ENCODE measurements around the gene VPREB1. TPM values are rescaled to one million over a fixed set of nuclear protein-coding genes. Genes with fewer than 3 reads are reported as not detected.
"Not testable (repeated sequence)": the region's sequence is repeated elsewhere in the genome, so short reads cannot be mapped to it uniquely, and the experiment has no call there.

VPREB1 gene
- total RNA-seq, 1 experiment from 2014 or later = not detected

- intact Hi-C loops (cut with micrococcal nuclease; ENCODE audit: unreplicated experiment) = loop anchor here (5.0 to 10.0 kb wide), 4 partner anchors 134 to 747 kb away; no protein-coding TSS in a partner anchor
- Histone ChIP-seq H3K4me1 (replicated peaks; ENCODE audit: insufficient read depth) (peaks cover 11% of the 10 kb centered on the region), H3K79me2 (ENCODE audit: low read depth) (no peaks in the 10 kb centered on the region), H3K36me3 (ENCODE audit: low read depth) (no peaks in the 10 kb centered on the region), H3K9me3 (ENCODE audit: insufficient read depth, low read depth) (no peaks in the 10 kb centered on the region), H3K4me2 (no peak overlapping the region), H3K9me2 (ENCODE audit: insufficient read depth) (no peaks in the 10 kb centered on the region), H2AFZ (no peak overlapping the region), H3F3A (ENCODE audit: insufficient read depth, low read depth) (peaks cover 9% of the 10 kb centered on the region), H4K20me1 (ENCODE audit: insufficient read depth) (no peaks in the 10 kb centered on the region; the same call in 1 of the 2 replicates), H3K27ac (no peak overlapping the region), H3K27me3 (ENCODE audit: insufficient read depth, low read depth) (no peaks in the 10 kb centered on the region), H3K4me3 (no peak overlapping the region)
- ChIA-PET POLR2A (ENCODE audit: unreplicated experiment) (interaction anchor here (0.5 kb wide), 1 partner anchor 1139 kb away, joined by 5 read pairs; no protein-coding TSS in a partner anchor), CTCF (interaction anchor here (0.7 kb wide), 1 partner anchor 301 kb away, joined by 5 read pairs; the partner anchor contains the start of gene ZNF280B)
- no peak for TF ChIP-seq EZH2 (IDR thresholded peaks at IDR 0.05; ENCODE audit: low read depth)
- TF ChIP-seq, protein P1, sequence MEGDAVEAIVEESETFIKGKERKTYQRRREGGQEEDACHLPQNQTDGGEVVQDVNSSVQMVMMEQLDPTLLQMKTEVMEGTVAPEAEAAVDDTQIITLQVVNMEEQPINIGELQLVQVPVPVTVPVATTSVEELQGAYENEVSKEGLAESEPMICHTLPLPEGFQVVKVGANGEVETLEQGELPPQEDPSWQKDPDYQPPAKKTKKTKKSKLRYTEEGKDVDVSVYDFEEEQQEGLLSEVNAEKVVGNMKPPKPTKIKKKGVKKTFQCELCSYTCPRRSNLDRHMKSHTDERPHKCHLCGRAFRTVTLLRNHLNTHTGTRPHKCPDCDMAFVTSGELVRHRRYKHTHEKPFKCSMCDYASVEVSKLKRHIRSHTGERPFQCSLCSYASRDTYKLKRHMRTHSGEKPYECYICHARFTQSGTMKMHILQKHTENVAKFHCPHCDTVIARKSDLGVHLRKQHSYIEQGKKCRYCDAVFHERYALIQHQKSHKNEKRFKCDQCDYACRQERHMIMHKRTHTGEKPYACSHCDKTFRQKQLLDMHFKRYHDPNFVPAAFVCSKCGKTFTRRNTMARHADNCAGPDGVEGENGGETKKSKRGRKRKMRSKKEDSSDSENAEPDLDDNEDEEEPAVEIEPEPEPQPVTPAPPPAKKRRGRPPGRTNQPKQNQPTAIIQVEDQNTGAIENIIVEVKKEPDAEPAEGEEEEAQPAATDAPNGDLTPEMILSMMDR (conservative IDR thresholded peaks at IDR 0.05) = peak; percentile 73
- BruUV-seq (replicated peaks) = no TSS peak
- DNase-seq = peak; percentile 54 to 65
Measured at GRCh38 chr22:22207845-22208564, 36.6 kb upstream of the VPREB1 start.

DNA sequence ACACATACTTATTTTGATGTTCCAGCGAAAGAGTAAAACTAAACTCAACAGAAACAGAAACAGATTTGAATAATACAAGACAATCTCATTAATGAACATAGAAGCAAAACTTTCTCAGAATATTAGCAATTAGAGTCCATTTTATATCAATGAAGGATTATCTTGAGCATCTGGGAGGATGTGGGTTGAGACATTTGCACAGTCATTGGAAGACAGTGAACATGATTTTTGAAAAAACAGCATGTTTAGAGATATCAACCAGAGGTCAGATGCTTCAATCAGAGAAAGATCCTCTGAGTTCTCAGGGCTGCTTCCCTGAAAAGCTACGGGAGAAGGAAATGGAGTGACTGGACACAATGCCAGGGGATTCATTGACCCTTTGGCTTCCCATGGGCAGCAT is 35.9 kb upstream of the VPREB1 start:
- H3K36me3 ChIP-seq (ENCODE audit: low read depth) = no peaks in the 10 kb centered on the region
- H3K4me3 ChIP-seq = no peak overlapping the region
- no peaks in the 10 kb centered on the region; the same call in 1 of the 2 replicates for H4K20me1 ChIP-seq (ENCODE audit: insufficient read depth)
- H3K4me2 ChIP-seq = no peak overlapping the region
- H3F3A ChIP-seq (ENCODE audit: insufficient read depth, low read depth) = peaks cover 9% of the 10 kb centered on the region
- H3K27ac ChIP-seq = no peak overlapping the region
- H3K4me1 ChIP-seq (replicated peaks; ENCODE audit: insufficient read depth) = peaks cover 11% of the 10 kb centered on the region
- H2AFZ ChIP-seq = no peak overlapping the region
- H3K9me3 ChIP-seq (ENCODE audit: insufficient read depth, low read depth) = no peaks in the 10 kb centered on the region
- TF ChIP-seq, protein P1 (conservative IDR thresholded peaks at IDR 0.05) = no peak
- no peak for TF ChIP-seq EZH2 (IDR thresholded peaks at IDR 0.05; ENCODE audit: low read depth)
- no TSS peak for BruUV-seq (replicated peaks)
- ChIA-PET CTCF (no interaction called here), POLR2A (ENCODE audit: unreplicated experiment) (no interaction called here)
- intact Hi-C loops (cut with micrococcal nuclease; ENCODE audit: unreplicated experiment) = loop anchor here (5.0 to 10.0 kb wide), 4 partner anchors 134 to 746 kb away; no protein-coding TSS in a partner anchor
- H3K27me3 ChIP-seq (ENCODE audit: insufficient read depth, low read depth) = no peaks in the 10 kb centered on the region
- no peaks in the 10 kb centered on the region for H3K79me2 ChIP-seq (ENCODE audit: low read depth)
- H3K9me2 ChIP-seq (ENCODE audit: insufficient read depth) = no peaks in the 10 kb centered on the region
- DNase-seq = no peak

GRCh38 chr22:22209080-22209640 is 35.4 kb upstream of the VPREB1 start:
- H2AFZ ChIP-seq; H3K79me2 ChIP-seq (ENCODE audit: low read depth); H3K27ac ChIP-seq; DNase-seq; H3K36me3 ChIP-seq (ENCODE audit: low read depth); POLR2A ChIA-PET (ENCODE audit: unreplicated experiment); H4K20me1 ChIP-seq (ENCODE audit: insufficient read depth); H3K4me3 ChIP-seq; H3F3A ChIP-seq (ENCODE audit: insufficient read depth, low read depth); BruUV-seq (replicated peaks); H3K9me3 ChIP-seq (ENCODE audit: insufficient read depth, low read depth); H3K27me3 ChIP-seq (ENCODE audit: insufficient read depth, low read depth); H3K9me2 ChIP-seq (ENCODE audit: insufficient read depth); H3K4me2 ChIP-seq: not testable (repeated sequence)
- H3K4me1 ChIP-seq (replicated peaks; ENCODE audit: insufficient read depth) = peaks cover 11% of the 10 kb centered on the region
- CTCF ChIA-PET = interaction anchor here (0.8 kb wide), 1 partner anchor 806 kb away, joined by 3 read pairs; no protein-coding TSS in a partner anchor
- intact Hi-C loops (cut with micrococcal nuclease; ENCODE audit: unreplicated experiment) = loop anchor here (5.0 to 10.0 kb wide), 4 partner anchors 133 to 746 kb away; no protein-coding TSS in a partner anchor
